Breast epithelium (tissue), 3 donors: ENCODE measurements around the gene PLEKHB2.

ENCODE experiments used
- CTCF ChIP-seq, 3 donors: fragments of 450-650 bp; IDR thresholded peaks; one replicate each; pipeline ENCODE4 v1.5.1; 2016 to 2017; ENCODE audit warnings: antibody characterized with exemption in 3 of 3, mild to moderate bottlenecking in 3 of 3, moderate library complexity in 3 of 3
- POLR2AphosphoS5 ChIP-seq, 3 donors: sonication (generic); formaldehyde crosslinking; IDR thresholded peaks; one replicate each; pipeline ENCODE4 v1.6.1; 2017; ENCODE audit warnings: antibody characterized with exemption in 3 of 3

GRCh38 chr2:131130298-131130596, 25.1 kb downstream of the PLEKHB2 start:
- TF ChIP-seq CTCF (IDR thresholded peaks at IDR 0.05), result no peak
- no peak for TF ChIP-seq POLR2AphosphoS5 (IDR thresholded peaks at IDR 0.05)
